GM12801 (cell line): ENCODE measurements around the gene C1orf21.

Source experiments
- CTCF ChIP-seq: IDR thresholded peaks from one replicate; pipeline ENCODE4 v1.5.1; 2011; ENCODE audit warnings: control low read depth; ENCODE audit not compliant: insufficient read length; ENCODE audit errors: extremely low read depth

Gene C1orf21

GRCh38 chr1:184386312-184387068 is at the start of gene C1orf21:
C1orf21 (plus strand) TSS chr1:184387029; CDS start chr1:184477510, 90,481 bp downstream.
- TF ChIP-seq CTCF, result no peak

DNA sequence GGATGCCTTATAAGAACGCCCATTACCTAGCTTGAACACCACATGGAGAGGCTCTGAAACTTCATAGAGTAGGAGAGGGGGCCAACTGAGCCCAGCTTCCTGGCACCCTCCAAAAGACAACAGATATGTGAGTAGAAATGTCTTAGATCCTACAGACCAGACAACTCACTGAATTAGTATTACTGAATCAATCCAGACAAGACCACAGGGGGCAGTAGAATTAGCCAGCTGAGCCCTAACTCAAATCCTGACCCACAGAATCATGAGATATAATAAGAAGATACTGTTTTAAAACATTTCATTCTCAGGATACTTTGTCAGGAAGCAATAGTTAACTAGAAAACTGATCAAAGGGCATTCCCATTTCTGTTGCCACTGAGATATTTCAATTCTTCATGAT is 45.8 kb upstream of the C1orf21 start:
- TF ChIP-seq CTCF, result no peak

DNA sequence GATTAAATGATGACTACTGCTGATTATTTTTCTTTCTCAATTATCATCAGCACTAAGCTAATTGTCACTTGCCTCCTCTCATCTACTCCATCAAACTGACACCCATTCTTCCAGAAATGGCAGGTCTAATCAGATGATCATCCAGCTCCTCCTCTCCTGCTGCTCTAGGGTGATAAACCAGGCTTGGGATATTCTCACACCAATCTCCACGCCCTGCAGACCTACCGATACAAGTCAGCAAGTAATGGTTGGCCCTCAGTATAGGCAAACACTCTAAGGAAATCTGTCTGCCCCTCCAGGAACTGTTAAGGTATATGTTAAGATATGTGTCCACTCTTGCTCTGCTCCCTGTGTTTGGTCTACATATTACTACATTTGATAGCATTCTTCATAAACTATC is 36.3 kb upstream of the C1orf21 start:
- TF ChIP-seq CTCF, result no peak

- no peak for TF ChIP-seq CTCF
These were observed 35.3 kb upstream of the C1orf21 start for GRCh38 chr1:184351416-184351975.

DNA sequence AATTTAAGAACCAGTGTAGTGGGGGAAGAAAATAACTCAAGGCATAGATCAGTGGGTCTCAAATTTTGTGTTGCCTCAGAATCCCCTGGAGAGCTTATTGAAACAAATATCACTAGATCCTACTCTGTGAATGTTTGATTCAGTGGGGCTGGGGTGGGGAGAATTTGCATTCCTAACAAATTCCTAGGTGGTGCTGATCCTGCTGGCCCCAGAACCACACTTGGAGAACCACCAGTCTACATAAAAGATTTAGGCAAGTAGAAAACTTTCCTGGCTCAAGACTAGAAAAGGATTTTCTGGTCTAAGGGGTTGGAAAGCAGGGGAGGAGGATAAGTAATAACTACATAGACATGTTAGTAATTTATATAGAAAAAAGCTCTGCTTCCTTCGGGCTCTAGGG is 34.1 kb upstream of the C1orf21 start:
- TF ChIP-seq CTCF, result no peak

DNA sequence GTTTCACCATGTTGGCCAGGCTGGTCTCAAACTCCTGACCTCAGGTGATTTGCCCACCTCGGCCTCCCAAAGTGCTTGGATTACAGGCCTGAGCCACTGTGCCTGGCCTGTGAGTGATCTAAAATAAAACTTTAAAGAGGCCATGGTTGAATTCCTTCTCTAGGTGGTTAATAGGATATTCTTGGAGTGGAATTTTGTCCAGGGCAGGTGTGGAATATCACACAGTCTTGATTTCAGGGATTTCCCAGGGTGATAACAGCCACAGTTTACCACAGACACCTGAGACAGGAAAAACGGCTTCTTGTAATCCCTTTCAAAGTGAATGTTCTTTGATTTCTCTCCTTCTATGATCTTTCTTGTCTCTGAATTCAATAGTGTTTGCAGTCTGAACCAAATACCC is 32.1 kb upstream of the C1orf21 start:
- no peak for TF ChIP-seq CTCF

DNA sequence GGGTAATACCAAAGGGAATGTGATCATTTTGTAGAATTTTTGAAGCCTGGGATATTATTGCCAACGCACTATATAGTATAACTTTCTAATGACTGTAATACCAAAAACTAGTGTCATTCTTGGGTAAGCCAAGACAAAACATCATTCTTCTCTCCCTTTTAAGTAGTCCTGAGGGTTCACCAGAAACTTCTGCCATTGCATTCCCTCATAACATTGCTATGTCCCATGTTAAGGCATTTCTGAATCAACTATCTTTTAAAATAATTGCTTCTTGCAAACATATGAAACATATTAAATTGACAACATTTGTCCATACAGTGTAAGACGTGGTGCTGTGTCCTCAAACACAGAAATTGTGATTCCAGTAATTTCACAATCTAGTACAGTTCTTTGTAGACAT is 29.9 kb upstream of the C1orf21 start:
- no peak for TF ChIP-seq CTCF
